Measurements from ENCODE around the gene ASIC4. TPM values are rescaled to one million over a fixed set of nuclear protein-coding genes. Genes with fewer than 3 reads are reported as not detected.

The ASIC4 gene
- total and polyA plus RNA-seq, 9 of the 15 experiments (the other 6 are each of a cell fraction or from before 2014, with no cell fraction given) = 0.07 to 19.2 (median 4.8) TPM

DNA sequence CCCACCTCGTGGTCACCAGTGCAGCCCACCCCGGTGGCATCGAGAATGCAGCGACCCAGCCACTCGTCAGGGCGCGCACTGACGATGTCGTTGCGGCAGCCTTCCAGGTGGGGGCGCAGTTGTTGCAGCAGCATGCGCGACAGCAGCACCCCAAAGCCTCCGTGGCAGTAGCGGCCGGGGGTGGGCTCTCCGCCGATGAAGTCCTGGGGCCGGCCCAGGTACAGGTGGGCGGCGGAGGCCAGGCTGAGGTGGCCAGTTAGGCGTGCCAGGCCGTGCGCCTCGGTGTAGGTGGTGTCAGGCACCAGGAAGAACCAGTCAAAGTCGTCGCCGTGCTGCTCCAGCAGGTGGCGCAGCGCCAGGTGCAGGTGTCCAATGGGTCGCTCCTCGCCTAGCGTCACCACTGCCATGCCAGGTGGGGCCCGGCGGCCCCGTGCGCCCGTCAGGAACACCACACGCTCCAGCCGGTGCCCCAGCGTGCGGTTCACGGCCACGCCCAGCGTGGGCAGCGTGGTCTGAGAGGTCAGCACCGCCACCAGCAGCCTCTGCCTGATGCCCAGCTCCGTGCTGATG is 27.4 kb downstream of the ASIC4 start:
- H3K9me3 ChIP-seq (replicated peaks; ENCODE audit: control insufficient read depth, insufficient read depth, low read depth, low read length) = no peaks in the 10 kb centered on the region
- peak overlapping the region in 1 of 2 experiments; percentile 73; a peak in 3 of 4 replicates for H3K9ac ChIP-seq (ENCODE audit: insufficient read depth in 1 of 2, low read depth in 2 of 2, low read length in 2 of 2)
- peak; percentile 84 for FAIRE-seq
- peaks cover 0 to 68% of the 10 kb centered on the region in 2 experiments; a peak in 3 of 5 replicates for H3K4me1 ChIP-seq (replicated peaks in 1 of 2; ENCODE audit: control insufficient read depth in 2 of 2, insufficient read depth in 2 of 2, low read length in 2 of 2)
- intact Hi-C loops (cut with micrococcal nuclease) (loop anchor here (1.0 to 5.0 kb wide), 5 partner anchors 55 to 185 kb away; partner anchors contain the start of gene SLC4A3), in situ Hi-C loops (cut with MboI) (loop anchor here (5.0 to 10.0 kb wide), 2 partner anchors 101 to 153 kb away; no protein-coding TSS in a partner anchor)
- ChIA-PET POLR2A (interaction anchor here (0.6 to 1.0 kb wide), 4 partner anchors 12 to 148 kb away, joined by 3 to 4 read pairs (median 4); no protein-coding TSS in a partner anchor), CTCF (ENCODE audit: low intra/inter-chr PET ratio) (interaction anchor here (0.6 to 3.8 kb wide), 7 partner anchors 60 to 183 kb away, joined by 3 to 80 read pairs (median 3); no protein-coding TSS in a partner anchor)
- WGBS (ENCODE audit: insufficient coverage, low coverage, missing lambda C conversion rate) = under 1% methylated on average over 31 of the region's 48 CpGs
- BruUV-seq (replicated peaks) = no TSS peak
- peak; percentile 63 to 86 (median 67) for DNase-seq (ENCODE audit: extremely low read depth in 1 of 4, low spot score in 3 of 4)
- peak overlapping the region; percentile 83 for H3K4me3 ChIP-seq
- H3K9me1 ChIP-seq (ENCODE audit: control insufficient read depth, insufficient read depth, low read length) = no peaks in the 10 kb centered on the region
- peak overlapping the region; percentile 58; the same call in 1 of the 2 replicates for H2AFZ ChIP-seq (ENCODE audit: low read depth, low read length)
- peaks cover 35% of the 10 kb centered on the region; the same call in 2 of the 3 replicates for H3K36me3 ChIP-seq (ENCODE audit: control insufficient read depth, insufficient read depth, low read length)
- H3K27me3 ChIP-seq (ENCODE audit: control insufficient read depth in 2 of 2, insufficient read depth in 2 of 2, low read length in 2 of 2) = no peaks in the 10 kb centered on the region
- H4K20me1 ChIP-seq (replicated peaks; ENCODE audit: control insufficient read depth, insufficient read depth, low read length) = peaks cover 14% of the 10 kb centered on the region; the same call in 1 of the 2 replicates
- peak; percentile 64 for ATAC-seq
- no peak overlapping the region for H3K27ac ChIP-seq (ENCODE audit: extremely low read depth, low read depth, low read length)
- H3K79me2 ChIP-seq (ENCODE audit: control insufficient read depth, insufficient read depth, low read length) = peaks cover 17% of the 10 kb centered on the region
- peak overlapping the region; percentile 75 for H3K4me2 ChIP-seq (ENCODE audit: insufficient read depth, low read length)
- TF ChIP-seq, protein P1, sequence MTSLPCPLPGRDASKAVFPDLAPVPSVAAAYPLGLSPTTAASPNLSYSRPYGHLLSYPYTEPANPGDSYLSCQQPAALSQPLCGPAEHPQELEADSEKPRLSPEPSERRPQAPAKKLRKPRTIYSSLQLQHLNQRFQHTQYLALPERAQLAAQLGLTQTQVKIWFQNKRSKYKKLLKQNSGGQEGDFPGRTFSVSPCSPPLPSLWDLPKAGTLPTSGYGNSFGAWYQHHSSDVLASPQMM (CRISPR knock-in tag; IDR thresholded peaks at IDR 0.05) = no peak
- TF ChIP-seq, protein P2, sequence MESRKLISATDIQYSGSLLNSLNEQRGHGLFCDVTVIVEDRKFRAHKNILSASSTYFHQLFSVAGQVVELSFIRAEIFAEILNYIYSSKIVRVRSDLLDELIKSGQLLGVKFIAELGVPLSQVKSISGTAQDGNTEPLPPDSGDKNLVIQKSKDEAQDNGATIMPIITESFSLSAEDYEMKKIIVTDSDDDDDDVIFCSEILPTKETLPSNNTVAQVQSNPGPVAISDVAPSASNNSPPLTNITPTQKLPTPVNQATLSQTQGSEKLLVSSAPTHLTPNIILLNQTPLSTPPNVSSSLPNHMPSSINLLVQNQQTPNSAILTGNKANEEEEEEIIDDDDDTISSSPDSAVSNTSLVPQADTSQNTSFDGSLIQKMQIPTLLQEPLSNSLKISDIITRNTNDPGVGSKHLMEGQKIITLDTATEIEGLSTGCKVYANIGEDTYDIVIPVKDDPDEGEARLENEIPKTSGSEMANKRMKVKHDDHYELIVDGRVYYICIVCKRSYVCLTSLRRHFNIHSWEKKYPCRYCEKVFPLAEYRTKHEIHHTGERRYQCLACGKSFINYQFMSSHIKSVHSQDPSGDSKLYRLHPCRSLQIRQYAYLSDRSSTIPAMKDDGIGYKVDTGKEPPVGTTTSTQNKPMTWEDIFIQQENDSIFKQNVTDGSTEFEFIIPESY (CRISPR knock-in tag; IDR thresholded peaks at IDR 0.05) = peak; percentile 81
- no peak for TF ChIP-seq ILK (tag; IDR thresholded peaks at IDR 0.05; ENCODE audit: borderline replicate concordance, low read depth)
- peak; percentile 23; the same call in 1 of the 2 replicates for TF ChIP-seq MYC (IDR thresholded peaks at IDR 0.05; ENCODE audit: low read depth, low read length)
- no peak for TF ChIP-seq MYC (CRISPR knock-in tag; IDR thresholded peaks at IDR 0.05; ENCODE audit: borderline replicate concordance, low read depth)
- TF ChIP-seq DDX20 (tag; IDR thresholded peaks at IDR 0.05; ENCODE audit: low read depth) = no peak
- TF ChIP-seq CBFA2T3 (IDR thresholded peaks at IDR 0.05) = peak; percentile 36; the same call in 1 of the 2 replicates
- TF ChIP-seq TARDBP (IDR thresholded peaks at IDR 0.05) = no peak
- TF ChIP-seq, protein P3, sequence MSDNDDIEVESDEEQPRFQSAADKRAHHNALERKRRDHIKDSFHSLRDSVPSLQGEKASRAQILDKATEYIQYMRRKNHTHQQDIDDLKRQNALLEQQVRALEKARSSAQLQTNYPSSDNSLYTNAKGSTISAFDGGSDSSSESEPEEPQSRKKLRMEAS (CRISPR knock-in tag; IDR thresholded peaks at IDR 0.05) = peak; percentile 97
- TF ChIP-seq, protein P4, sequence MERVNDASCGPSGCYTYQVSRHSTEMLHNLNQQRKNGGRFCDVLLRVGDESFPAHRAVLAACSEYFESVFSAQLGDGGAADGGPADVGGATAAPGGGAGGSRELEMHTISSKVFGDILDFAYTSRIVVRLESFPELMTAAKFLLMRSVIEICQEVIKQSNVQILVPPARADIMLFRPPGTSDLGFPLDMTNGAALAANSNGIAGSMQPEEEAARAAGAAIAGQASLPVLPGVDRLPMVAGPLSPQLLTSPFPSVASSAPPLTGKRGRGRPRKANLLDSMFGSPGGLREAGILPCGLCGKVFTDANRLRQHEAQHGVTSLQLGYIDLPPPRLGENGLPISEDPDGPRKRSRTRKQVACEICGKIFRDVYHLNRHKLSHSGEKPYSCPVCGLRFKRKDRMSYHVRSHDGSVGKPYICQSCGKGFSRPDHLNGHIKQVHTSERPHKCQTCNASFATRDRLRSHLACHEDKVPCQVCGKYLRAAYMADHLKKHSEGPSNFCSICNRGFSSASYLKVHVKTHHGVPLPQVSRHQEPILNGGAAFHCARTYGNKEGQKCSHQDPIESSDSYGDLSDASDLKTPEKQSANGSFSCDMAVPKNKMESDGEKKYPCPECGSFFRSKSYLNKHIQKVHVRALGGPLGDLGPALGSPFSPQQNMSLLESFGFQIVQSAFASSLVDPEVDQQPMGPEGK (CRISPR knock-in tag; IDR thresholded peaks at IDR 0.05; ENCODE audit: borderline replicate concordance) = no peak
- TF ChIP-seq ZNF79 (CRISPR knock-in tag; IDR thresholded peaks at IDR 0.05; ENCODE audit: low read depth) = no peak
- TF ChIP-seq, protein P5, sequence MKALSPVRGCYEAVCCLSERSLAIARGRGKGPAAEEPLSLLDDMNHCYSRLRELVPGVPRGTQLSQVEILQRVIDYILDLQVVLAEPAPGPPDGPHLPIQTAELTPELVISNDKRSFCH (CRISPR knock-in tag; IDR thresholded peaks at IDR 0.05) = no peak
- TF ChIP-seq, protein P5 (tag; IDR thresholded peaks at IDR 0.05) = peak; percentile 85; the same call in 1 of the 2 replicates
- no peak for TF ChIP-seq GATA2 (CRISPR knock-in tag; IDR thresholded peaks at IDR 0.05)
- no peak for TF ChIP-seq TAF15 (IDR thresholded peaks at IDR 0.05; ENCODE audit: low read depth, low read length)

All from K562 (cell line).